Endothelial cell of umbilical vein (primary cell): ENCODE measurements around the gene USF1. TPM values are rescaled to one million over a fixed set of nuclear protein-coding genes. Genes with fewer than 3 reads are reported as not detected.
"Not testable (repeated sequence)": the region's sequence is repeated elsewhere in the genome, so short reads cannot be mapped to it uniquely, and the experiment has no call there.

Experiments
- BruUV-seq: library from RNA; stranded (reverse); fragments of 400-500 nt; replicated peaks from 2 replicates; lab custom pipeline; 2021; lab: Mats Ljungman, UMichigan
- CTCF ChIA-PET: fragments of 300-600, 350-600 bp; sonication (Branson Sonifier 250); formaldehyde crosslinking; loops from one replicate; lab custom pipeline; 2021; ENCODE audit warnings: antibody characterized with exemption, inconsistent platforms; lab: Charles Lee
- POLR2A ChIA-PET: fragments of 300-600, 350-600 bp; sonication (Branson Sonifier 250); formaldehyde crosslinking; loops from one replicate; lab custom pipeline; 2021; ENCODE audit warnings: antibody characterized with exemption, inconsistent platforms; lab: Charles Lee
- DNase-seq: peaks from one replicate; pipeline ENCODE4 v3.0.0-alpha.2; 2011; ENCODE audit warnings: low read depth, low spot score
- FAIRE-seq: peaks from 2 replicates; lab custom pipeline; 2011; peaks lifted over from hg19 to GRCh38; lab: Jason Lieb, UNC
- H2AFZ ChIP-seq: 2 replicates; pipeline ENCODE4 v1.6.0; 2012; ENCODE audit warnings: low read depth, low read length, control low read depth, inconsistent platforms
- H3K27ac ChIP-seq: 2 replicates; pipeline ENCODE4 v1.5.1; 2011; ENCODE audit warnings: low read depth, mild to moderate bottlenecking, control low read depth, low read length, moderate library complexity; ENCODE audit not compliant: insufficient read depth
- H3K27me3 ChIP-seq, 2 experiments: 2 replicates each; pipeline versions ENCODE4 v1.6.0 to v1.6.1; 2011; ENCODE audit warnings: low read length in 2 of 2, mixed read lengths in 1 of 2; ENCODE audit not compliant: control insufficient read depth in 2 of 2, insufficient read depth in 2 of 2
- H3K36me3 ChIP-seq, 2 experiments: 2 replicates in 1 of 2; 3 replicates in 1 of 2; pipeline ENCODE4 v1.5.1; 2011; ENCODE audit warnings: low read length in 2 of 2, mild to moderate bottlenecking in 1 of 2, moderate library complexity in 1 of 2; ENCODE audit not compliant: control insufficient read depth in 2 of 2, insufficient read depth in 2 of 2; ENCODE audit errors: extremely low read depth in 1 of 2
- H3K4me1 ChIP-seq: 3 replicates; pipeline ENCODE4 v1.5.1; 2011; ENCODE audit warnings: mild to moderate bottlenecking, low read length; ENCODE audit not compliant: control insufficient read depth, insufficient read depth; ENCODE audit errors: extremely low read depth
- H3K4me2 ChIP-seq: 2 replicates; pipeline ENCODE4 v1.6.1; 2011; ENCODE audit warnings: low read length, control low read depth, mixed read lengths; ENCODE audit not compliant: insufficient read depth
- H3K4me3 ChIP-seq, 3 experiments: fragments of 200-600 bp in 1 of 3; sonication (generic), shearing (Covaris generic) in 1 of 3; replicated peaks in 1 of 3; 2 replicates each; pipeline ENCODE4 v1.5.1; 2011 to 2016; ENCODE audit warnings: control low read depth in 3 of 3, low read length in 3 of 3, mild to moderate bottlenecking in 2 of 3, inconsistent platforms in 1 of 3, low read depth in 1 of 3, moderate library complexity in 1 of 3; ENCODE audit not compliant: insufficient read depth in 1 of 3
- H3K79me2 ChIP-seq: 2 replicates; pipeline ENCODE4 v1.6.0; 2012; ENCODE audit warnings: low read length, inconsistent platforms; ENCODE audit not compliant: control insufficient read depth, insufficient read depth
- H3K9ac ChIP-seq: replicated peaks from 2 replicates; pipeline ENCODE3; 2011; ENCODE audit warnings: low read length, control low read depth; ENCODE audit not compliant: insufficient read depth; ENCODE audit errors: extremely low read depth
- H3K9me1 ChIP-seq: replicated peaks from 3 replicates; pipeline ENCODE4 v1.6.0; 2011; ENCODE audit warnings: mild to moderate bottlenecking, low read length; ENCODE audit not compliant: control insufficient read depth, insufficient read depth; ENCODE audit errors: extremely low read depth
- H3K9me3 ChIP-seq: replicated peaks from 2 replicates; pipeline ENCODE4 v1.5.1; 2012; ENCODE audit warnings: low read length, inconsistent platforms; ENCODE audit not compliant: control insufficient read depth, insufficient read depth
- H4K20me1 ChIP-seq: replicated peaks from 2 replicates; pipeline ENCODE3; 2011; ENCODE audit warnings: mild to moderate bottlenecking, low read length; ENCODE audit not compliant: control insufficient read depth, insufficient read depth; ENCODE audit errors: extremely low read depth
- CTCF ChIP-seq, 2 donors: IDR thresholded peaks; 1 replicate in 1 of 2; 2 replicates in 1 of 2; pipeline ENCODE4 v1.5.1; 2011; ENCODE audit warnings: low read length in 2 of 2, mild to moderate bottlenecking in 2 of 2, moderate library complexity in 2 of 2, control low read depth in 1 of 2, inconsistent platforms in 1 of 2, low read depth in 1 of 2; ENCODE audit not compliant: insufficient read depth in 1 of 2; ENCODE audit errors: extremely low read depth in 1 of 2
- EZH2 ChIP-seq: IDR thresholded peaks from 2 replicates; pipeline ENCODE4 v1.6.1; 2012; ENCODE audit warnings: borderline replicate concordance, low read depth, mild to moderate bottlenecking, moderate library complexity, low read length, inconsistent platforms; ENCODE audit not compliant: severe bottlenecking
- FOS ChIP-seq: IDR thresholded peaks from 2 replicates; pipeline ENCODE4 v1.6.1; 2011; ENCODE audit warnings: mild to moderate bottlenecking, low read length, moderate library complexity, borderline replicate concordance; ENCODE audit not compliant: insufficient read depth
- JUN ChIP-seq: IDR thresholded peaks from 2 replicates; pipeline ENCODE4 v1.6.1; 2011; ENCODE audit warnings: borderline replicate concordance, low read depth; ENCODE audit not compliant: insufficient read length, insufficient read depth
- MYC ChIP-seq: IDR thresholded peaks from one replicate; pipeline ENCODE4 v1.6.1; 2011; ENCODE audit warnings: mild to moderate bottlenecking, low read depth, low read length
- POLR2A ChIP-seq: IDR thresholded peaks from 2 replicates; pipeline ENCODE4 v1.6.1; 2012; ENCODE audit warnings: low read depth, mild to moderate bottlenecking, control low read depth, low read length
- POLR2AphosphoS5 ChIP-seq: IDR thresholded peaks from 2 replicates; pipeline ENCODE4 v1.6.1; 2012; ENCODE audit warnings: low read depth, mild to moderate bottlenecking, control low read depth, low read length, moderate library complexity; ENCODE audit not compliant: insufficient read depth
- dilution Hi-C: fragments of 300-500 bp; cut with MboI; formaldehyde crosslinking; loops from one replicate; pipeline ENCODE4 v1.15.0; 2019; ENCODE audit warnings: low sequenced_read_pairs; ENCODE audit not compliant: extremely low pct_ligation_motif_present
- intact Hi-C: fragments of 100-400 bp; cut with micrococcal nuclease; formaldehyde crosslinking; loops from one replicate; pipeline ENCODE4 v1.10.0; 2022
- polyA plus RNA-seq, 4 experiments: library from polyadenylated mRNA; depleted of rRNA in 3 of 4; stranded (reverse) in 3 of 4; unstranded in 1 of 4; fragments of >200 nt; gene quantifications; 2 replicates each; pipeline versions ENCODE4 v1.2.1 to v1.2.3, GENCODE V29; 2011 to 2012; ENCODE audit warnings: missing spikeins in 1 of 4
- total RNA-seq: library from RNA; stranded (reverse); gene quantifications from 2 replicates; pipeline ENCODE4 v1.2.3, GENCODE V29; 2021

Gene USF1
- total and polyA plus RNA-seq, 2 donors (not counting 3 experiments of a cell fraction or from before 2014, with no cell fraction given): 53.4 to 56.7 TPM

GRCh38 chr1:161032409-161032808, 13.4 kb downstream of the USF1 start:
- BruUV-seq: no TSS peak
- dilution Hi-C loops: no loop called here
- no peak overlapping the region for H3K4me3 ChIP-seq
- DNase-seq (no peak), FAIRE-seq (peak; percentile 26)
- H3K9me1 ChIP-seq: no peaks in the 10 kb centered on the region
- no peak overlapping the region for H3K27ac ChIP-seq
- intact Hi-C loops: no loop called here
- ChIA-PET CTCF (interaction anchor here (0.7 to 1.7 kb wide), 3 partner anchors 11 to 35 kb away, joined by 3 to 8 read pairs (median 3); no protein-coding TSS in a partner anchor), POLR2A (no interaction called here)
- no peak overlapping the region for H2AFZ ChIP-seq
- H3K79me2 ChIP-seq: no peaks in the 10 kb centered on the region
- H3K9me3 ChIP-seq: no peaks in the 10 kb centered on the region
- no peaks in the 10 kb centered on the region for H3K27me3 ChIP-seq
- no peak for TF ChIP-seq EZH2
- TF ChIP-seq JUN: no peak
- TF ChIP-seq MYC: no peak
- H4K20me1 ChIP-seq: no peaks in the 10 kb centered on the region
- H3K36me3 ChIP-seq: no peaks in the 10 kb centered on the region
- no peaks in the 10 kb centered on the region for H3K4me1 ChIP-seq
- H3K4me2 ChIP-seq: no peak overlapping the region
- H3K9ac ChIP-seq: no peak overlapping the region

- H3K9ac ChIP-seq: no peak overlapping the region
- no peak for TF ChIP-seq CTCF (IDR thresholded peaks at IDR 0.05; ENCODE audit: extremely low read depth in 1 of 2, insufficient read depth in 1 of 2, low read depth in 1 of 2, low read length in 2 of 2)
- TF ChIP-seq FOS: no peak
- TF ChIP-seq POLR2AphosphoS5: no peak
- no peak for TF ChIP-seq POLR2A
- TF ChIP-seq EZH2: no peak
- no peak for TF ChIP-seq MYC
- no peaks in the 10 kb centered on the region for H3K9me3 ChIP-seq
- intact Hi-C loops: no loop called here
- H3K27me3 ChIP-seq: no peaks in the 10 kb centered on the region
- DNase-seq: no peak
- dilution Hi-C loops: no loop called here
- POLR2A ChIA-PET: no interaction called here
- no peak overlapping the region for H2AFZ ChIP-seq
- H3K36me3 ChIP-seq: no peaks in the 10 kb centered on the region
- no peaks in the 10 kb centered on the region for H3K9me1 ChIP-seq
- CTCF ChIA-PET: interaction anchor here (1.7 kb wide), 1 partner anchor 34 kb away, joined by 8 read pairs; no protein-coding TSS in a partner anchor
- H4K20me1 ChIP-seq: no peaks in the 10 kb centered on the region
- H3K4me2 ChIP-seq: no peak overlapping the region
- H3K27ac ChIP-seq: no peak overlapping the region
- H3K79me2 ChIP-seq: no peaks in the 10 kb centered on the region
- no peak overlapping the region for H3K4me3 ChIP-seq
- FAIRE-seq: no peak
- no peaks in the 10 kb centered on the region for H3K4me1 ChIP-seq
- no TSS peak for BruUV-seq
Measured at GRCh38 chr1:161031874-161032273, 13.9 kb downstream of the USF1 start.

- POLR2A ChIA-PET, H3K4me1 ChIP-seq, H3K27me3 ChIP-seq, H3K9me3 ChIP-seq, BruUV-seq, H3K4me2 ChIP-seq, CTCF ChIA-PET, DNase-seq, dilution Hi-C loops, H3K4me3 ChIP-seq, H2AFZ ChIP-seq, H3K9ac ChIP-seq, H3K9me1 ChIP-seq, FAIRE-seq, H4K20me1 ChIP-seq, H3K27ac ChIP-seq, H3K36me3 ChIP-seq, H3K79me2 ChIP-seq: not testable (repeated sequence)
- intact Hi-C loops: loop anchor here (10.0 kb wide), 1 partner anchor 355 kb away; no protein-coding TSS in a partner anchor
Measured at GRCh38 chr1:161029466-161029865, 16.3 kb downstream of the USF1 start.
